Tibial nerve (tissue), 4 donors: ENCODE data around the gene STRIP2.

Experiments
- CTCF ChIP-seq, 5 experiments: fragments of 200-600 bp in 3 of 5; fragments of 450-650 bp in 2 of 5; sonication (generic) in 3 of 5; IDR thresholded peaks; one replicate each; pipeline ENCODE4 v1.5.1; 2016 to 2019; ENCODE audit warnings: antibody characterized with exemption in 5 of 5, mild to moderate bottlenecking in 3 of 5, moderate library complexity in 2 of 5
- EP300 ChIP-seq, 2 donors: sonication (generic); formaldehyde crosslinking; IDR thresholded peaks; one replicate each; pipeline ENCODE4 v1.6.1; 2017; ENCODE audit warnings: antibody characterized with exemption in 2 of 2, mild to moderate bottlenecking in 1 of 2
- POLR2A ChIP-seq, 2 donors: fragments of 450-650 bp; IDR thresholded peaks; one replicate each; pipeline ENCODE4 v1.6.1; 2017; ENCODE audit warnings: antibody characterized with exemption in 2 of 2, mild to moderate bottlenecking in 2 of 2, moderate library complexity in 2 of 2

GRCh38 chr7:129390314-129390713 lies 43.9 kb upstream of the STRIP2 start:
- no peak for TF ChIP-seq CTCF (IDR thresholded peaks at IDR 0.05)
- TF ChIP-seq POLR2A (IDR thresholded peaks at IDR 0.05): no peak
- TF ChIP-seq EP300 (IDR thresholded peaks at IDR 0.05): no peak
